CD4-positive, alpha-beta T cell (primary cell): ENCODE measurements around the gene LIMCH1. TPM values are rescaled to one million over a fixed set of nuclear protein-coding genes. Genes with fewer than 3 reads are reported as not detected.

Experiments
- ATAC-seq: fragments of 200-7000 bp; cut with Tn5 transposase; one replicate; pipeline ENCODE4 v1.10.0; 2022; ENCODE audit warnings: mild to moderate bottlenecking; ENCODE audit not compliant: poor library complexity
- CTCF ChIA-PET: fragments of 350-600 bp; sonication (Branson Sonifier 250); formaldehyde crosslinking; loops from one replicate; lab custom pipeline; 2021; ENCODE audit warnings: antibody characterized with exemption, inconsistent platforms; lab: Charles Lee
- POLR2A ChIA-PET: fragments of 350-600 bp; sonication (Branson Sonifier 250); formaldehyde crosslinking; loops from one replicate; lab custom pipeline; 2021; ENCODE audit warnings: antibody characterized with exemption, inconsistent platforms; lab: Charles Lee
- DNase-seq, 14 experiments: peaks; one replicate each; pipeline ENCODE4 v3.0.0-alpha.2; 2013 to 2020; ENCODE audit warnings: mixed read lengths in 2 of 14
- H3K27ac ChIP-seq, 2 donors: one replicate each; pipeline versions ENCODE4 v1.5.1 to v1.7.0; 2013; ENCODE audit warnings: low read length in 2 of 2, low read depth in 1 of 2, mild to moderate bottlenecking in 1 of 2
- H3K27me3 ChIP-seq, 2 experiments: 1 replicate in 1 of 2; 2 replicates in 1 of 2; pipeline versions ENCODE4 v1.6.1 to v1.7.0; 2013; ENCODE audit warnings: low read length in 2 of 2, control low read depth in 1 of 2, mild to moderate bottlenecking in 1 of 2, moderate library complexity in 1 of 2; ENCODE audit not compliant: insufficient read depth in 2 of 2, control insufficient read depth in 1 of 2
- H3K36me3 ChIP-seq: one replicate; pipeline ENCODE4 v1.6.1; 2013; ENCODE audit warnings: low read length, control low read depth; ENCODE audit not compliant: insufficient read depth
- H3K4me1 ChIP-seq: one replicate; pipeline ENCODE4 v1.6.1; 2013; ENCODE audit warnings: low read length, control low read depth; ENCODE audit not compliant: insufficient read depth
- H3K4me3 ChIP-seq: one replicate; pipeline ENCODE4 v1.5.1; 2013; ENCODE audit warnings: mild to moderate bottlenecking, low read length, moderate library complexity
- H3K9me3 ChIP-seq, 2 experiments: 1 replicate in 1 of 2; 2 replicates in 1 of 2; pipeline versions ENCODE4 v1.6.1 to v1.7.0; 2013; ENCODE audit warnings: low read length in 2 of 2, mild to moderate bottlenecking in 2 of 2, control low read depth in 1 of 2, moderate library complexity in 1 of 2; ENCODE audit not compliant: control insufficient read depth in 1 of 2, insufficient read depth in 1 of 2
- H3K27ac Mint-ChIP-seq: one replicate; pipeline ENCODE4 v1.8.0; 2020; ENCODE audit warnings: mixed read lengths
- H3K27me3 Mint-ChIP-seq: one replicate; pipeline ENCODE4 v1.8.0; 2021; ENCODE audit warnings: mixed read lengths
- H3K36me3 Mint-ChIP-seq: one replicate; pipeline ENCODE4 v1.8.0; 2021; ENCODE audit warnings: low read depth, mixed read lengths
- H3K4me1 Mint-ChIP-seq: one replicate; pipeline ENCODE4 v1.8.0; 2021; ENCODE audit warnings: low read depth, mixed read lengths
- H3K4me3 Mint-ChIP-seq: one replicate; pipeline ENCODE4 v1.8.0; 2020; ENCODE audit warnings: mild to moderate bottlenecking, mixed read lengths
- H3K9me3 Mint-ChIP-seq: one replicate; pipeline ENCODE4 v1.8.0; 2020; ENCODE audit warnings: mixed read lengths
- CTCF ChIP-seq: fragments of 200-600 bp; IDR thresholded peaks from one replicate; pipeline ENCODE4 v1.8.0; 2022; ENCODE audit warnings: antibody characterized with exemption, mild to moderate bottlenecking
- intact Hi-C, 2 experiments: fragments of 100-400 bp; cut with DNase I in 1 of 2; cut with micrococcal nuclease in 1 of 2; formaldehyde crosslinking; loops; one replicate each; pipeline versions ENCODE4 v1.15.1 to v1.9.0; 2023 to 2025; cut with DNase I, micrococcal nuclease
- total RNA-seq, 174 experiments: library from RNA in 2 of 174; stranded (reverse) in 2 of 174; gene quantifications; one replicate each; pipeline ENCODE4 v1.2.3 and lab custom pipeline; 2021 to 2026

LIMCH1 gene
- total RNA-seq, 2 experiments from 2014 or later, result not detected

DNA sequence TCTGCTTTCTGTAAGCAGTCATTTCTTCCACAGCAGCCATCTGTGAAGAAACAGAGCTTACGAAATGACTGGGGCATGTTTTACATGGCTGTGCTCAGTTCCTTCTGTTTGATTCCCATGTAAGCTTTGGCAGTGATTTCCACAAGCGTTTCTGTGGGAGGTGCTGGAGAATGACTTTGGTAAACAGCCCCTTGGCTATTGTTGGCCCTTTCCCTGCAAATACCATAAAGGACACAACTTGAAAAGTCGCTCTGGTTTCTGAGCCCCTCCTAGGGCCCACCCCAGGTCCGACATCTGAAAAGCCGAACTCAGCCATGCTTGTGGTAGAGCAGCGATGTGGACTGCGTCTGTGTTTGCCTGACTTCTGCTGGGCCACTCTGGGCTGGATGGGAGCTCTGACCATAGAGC lies 3.7 kb downstream of the LIMCH1 start:
- H3K4me3 Mint-ChIP-seq, result no peak overlapping the region
- CTCF ChIA-PET, result no interaction called here

DNA sequence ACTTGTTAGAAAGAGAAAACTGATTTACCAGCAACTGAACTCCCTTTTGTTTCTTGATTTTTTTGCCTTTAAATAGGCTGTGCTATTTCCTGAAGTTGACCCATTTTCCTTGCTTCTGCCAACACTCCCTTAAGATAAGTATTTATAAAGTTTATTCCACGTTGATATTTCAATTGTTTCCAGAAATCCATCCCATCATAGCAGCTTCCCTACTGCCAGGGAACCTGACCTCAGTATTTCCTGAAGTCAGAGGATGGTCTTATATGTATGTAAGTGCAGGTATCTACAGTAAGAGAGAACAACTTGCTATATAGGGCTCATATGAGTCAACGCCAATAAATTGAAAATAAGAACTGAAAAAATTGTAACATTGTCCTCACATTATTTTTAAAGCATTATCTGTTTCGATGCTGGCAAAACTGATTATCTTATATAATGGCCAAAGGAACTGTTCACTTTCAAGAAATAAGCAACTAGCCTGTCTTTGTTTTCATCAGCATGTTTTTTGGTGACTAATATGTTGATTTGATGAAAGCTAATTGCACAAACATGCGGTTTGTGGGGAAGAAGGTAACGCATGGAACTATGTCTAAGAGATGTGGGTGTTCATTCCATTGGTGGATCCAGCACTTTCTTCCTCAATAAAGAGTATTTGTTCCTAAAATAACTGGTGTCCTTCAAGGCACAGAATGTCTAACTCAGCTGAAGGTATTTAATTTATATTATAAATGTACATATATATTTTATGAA lies 4.7 kb downstream of the LIMCH1 start:
- Histone ChIP-seq H3K4me1 (no peaks in the 10 kb centered on the region), H3K27ac (no peak overlapping the region), H3K9me3 (peaks cover 0 to 3% of the 10 kb centered on the region in 2 experiments), H3K36me3 (no peaks in the 10 kb centered on the region), H3K4me3 (no peak overlapping the region), H3K27me3 (no peaks in the 10 kb centered on the region)
- no peaks in the 10 kb centered on the region for H3K27me3 Mint-ChIP-seq
- TF ChIP-seq CTCF, result no peak
- no peak overlapping the region for H3K27ac Mint-ChIP-seq
- ChIA-PET CTCF (no interaction called here), POLR2A (no interaction called here)
- no peak for DNase-seq
- no peaks in the 10 kb centered on the region for H3K9me3 Mint-ChIP-seq
- intact Hi-C loops, result no loop called here
- H3K4me3 Mint-ChIP-seq, result no peak overlapping the region
- H3K36me3 Mint-ChIP-seq, result no peaks in the 10 kb centered on the region
- no peak for ATAC-seq
- H3K4me1 Mint-ChIP-seq, result no peaks in the 10 kb centered on the region

More for the DNA sequence above, 3.7 kb downstream of the LIMCH1 start:
- intact Hi-C loops, result no loop called here
- TF ChIP-seq CTCF, result no peak
- ATAC-seq (no peak), DNase-seq (no peak)
- Histone ChIP-seq H3K4me1 (no peaks in the 10 kb centered on the region), H3K4me3 (no peak overlapping the region), H3K27ac (no peak overlapping the region), H3K27me3 (no peaks in the 10 kb centered on the region), H3K36me3 (no peaks in the 10 kb centered on the region), H3K9me3 (peaks cover 0 to 3% of the 10 kb centered on the region in 2 experiments)
- H3K27me3 Mint-ChIP-seq, result no peaks in the 10 kb centered on the region
- POLR2A ChIA-PET, result no interaction called here
- H3K4me1 Mint-ChIP-seq, result no peaks in the 10 kb centered on the region
- H3K9me3 Mint-ChIP-seq, result no peaks in the 10 kb centered on the region
- no peaks in the 10 kb centered on the region for H3K36me3 Mint-ChIP-seq
- H3K27ac Mint-ChIP-seq, result no peak overlapping the region

- Mint-ChIP-seq H3K27me3 (peaks cover 4% of the 10 kb centered on the region), H3K27ac (no peak overlapping the region), H3K4me1 (no peaks in the 10 kb centered on the region), H3K36me3 (no peaks in the 10 kb centered on the region), H3K9me3 (no peaks in the 10 kb centered on the region), H3K4me3 (no peak overlapping the region)
- Histone ChIP-seq H3K36me3 (no peaks in the 10 kb centered on the region), H3K4me3 (no peak overlapping the region), H3K27ac (no peak overlapping the region), H3K27me3 (no peaks in the 10 kb centered on the region), H3K9me3 (no peaks in the 10 kb centered on the region), H3K4me1 (no peaks in the 10 kb centered on the region)
- ATAC-seq (no peak), DNase-seq (no peak)
- no peak for TF ChIP-seq CTCF
- POLR2A ChIA-PET, result no interaction called here
- CTCF ChIA-PET, result no interaction called here
- intact Hi-C loops, result no loop called here
Measured at GRCh38 chr4:41545238-41545637, 7.3 kb downstream of the LIMCH1 start.
